ENCODE data around the gene CTU2.

GRCh38 chr16:88716601-88717001 is 10.3 kb downstream of the CTU2 start:
- no peak for TF ChIP-seq CTCF (IDR thresholded peaks at IDR 0.05)
- no peak for TF ChIP-seq POLR2A (IDR thresholded peaks at IDR 0.05)
